HCT116 (cell line): Measurements from ENCODE around the gene EXOC4. TPM values are rescaled to one million over a fixed set of nuclear protein-coding genes. Genes with fewer than 3 reads are reported as not detected.
A peak's percentile ranks its signal among the peaks of the same experiment; 100 is the strongest.

Source experiments
- ATAC-seq: fragments of 200-7000 bp; cut with Tn5 transposase; 2 replicates; pipeline ENCODE4 v1.9.1; 2020; ENCODE audit warnings: mild to moderate bottlenecking, moderate library complexity
- BruUV-seq: library from RNA; stranded (reverse); fragments of 400-500 nt; replicated peaks from 2 replicates; lab custom pipeline; 2021; lab: Mats Ljungman, UMichigan
- CTCF ChIA-PET: fragments of 300-600 bp; sonication (Branson Sonifier 250); formaldehyde crosslinking; loops from one replicate; lab custom pipeline; 2021; ENCODE audit warnings: antibody characterized with exemption; lab: Charles Lee
- POLR2A ChIA-PET: fragments of 300-600, 350-600 bp; sonication (Branson Sonifier 250); formaldehyde crosslinking; loops from one replicate; lab custom pipeline; 2021; ENCODE audit warnings: antibody characterized with exemption; lab: Charles Lee
- RAD21 ChIA-PET, 2 experiments: fragments of 300-600 bp; sonication (Branson Sonifier 250); formaldehyde crosslinking; loops; one replicate each; lab custom pipeline; 2023; ENCODE audit warnings: low total read pairs in 2 of 2; ENCODE audit not compliant: uncharacterized antibody in 2 of 2, unreplicated experiment in 2 of 2, low non-redundant PET in 1 of 2; lab: Charles Lee
- DNase-seq: peaks from one replicate; pipeline ENCODE4 v3.0.0-alpha.2; 2010; ENCODE audit warnings: low read depth, low spot score
- H2AFZ ChIP-seq: fragments of 200-600 bp; shearing (Covaris generic), sonication (generic); 2 replicates; pipeline ENCODE4 v1.6.1; 2017; ENCODE audit warnings: low read depth, mixed run types, mixed read lengths, antibody characterized with exemption, low read length; ENCODE audit not compliant: poor library complexity, severe bottlenecking
- H3K27ac ChIP-seq: 2 replicates; pipeline ENCODE4 v1.5.1; 2012; ENCODE audit warnings: low read depth, low read length
- H3K27me3 ChIP-seq: fragments of 200-600 bp; sonication (generic); 2 replicates; pipeline ENCODE4 v1.6.1; 2016; ENCODE audit warnings: mixed run types, low read length, mixed read lengths; ENCODE audit not compliant: insufficient read depth
- H3K36me3 ChIP-seq, 2 experiments: fragments of 200-500 bp in 1 of 2; fragments of 200-600 bp in 1 of 2; sonication (Bioruptor generic) in 1 of 2; sonication (generic) in 1 of 2; 2 replicates each; pipeline versions ENCODE4 v1.5.1 to v1.6.1; 2014 to 2016; ENCODE audit warnings: low read length in 2 of 2, inconsistent platforms in 1 of 2, mixed read lengths in 1 of 2, mixed run types in 1 of 2; ENCODE audit not compliant: insufficient read depth in 2 of 2, control insufficient read depth in 1 of 2
- H3K4me1 ChIP-seq, 2 experiments: fragments of 200-600 bp in 1 of 2; sonication (generic) in 1 of 2; 2 replicates each; pipeline versions ENCODE4 v1.5.1 to v1.6.1; 2012 to 2017; ENCODE audit warnings: low read length in 2 of 2, inconsistent platforms in 1 of 2, mild to moderate bottlenecking in 1 of 2, mixed read lengths in 1 of 2, mixed run types in 1 of 2, moderate library complexity in 1 of 2; ENCODE audit not compliant: insufficient read depth in 2 of 2, control insufficient read depth in 1 of 2
- H3K4me2 ChIP-seq: fragments of 200-600 bp; sonication (generic); 2 replicates; pipeline ENCODE4 v1.6.1; 2017; ENCODE audit warnings: mixed run types, low read length, mixed read lengths
- H3K4me3 ChIP-seq, 2 experiments: fragments of 200-600 bp in 1 of 2; sonication (generic) in 1 of 2; replicated peaks in 1 of 2; 2 replicates each; pipeline ENCODE4 v1.5.1; 2011 to 2016; ENCODE audit warnings: low read length in 2 of 2, control low read depth in 1 of 2, low read depth in 1 of 2, mild to moderate bottlenecking in 1 of 2, mixed read lengths in 1 of 2, mixed run types in 1 of 2
- H3K79me2 ChIP-seq: fragments of 200-600 bp; sonication (generic); 2 replicates; pipeline ENCODE4 v1.6.1; 2017; ENCODE audit warnings: mild to moderate bottlenecking, mixed run types, low read length, moderate library complexity, mixed read lengths; ENCODE audit not compliant: insufficient read depth
- H3K9ac ChIP-seq: fragments of 200-600 bp; sonication (generic); 2 replicates; pipeline ENCODE4 v1.6.1; 2016; ENCODE audit warnings: low read length, mixed read lengths
- H3K9me2 ChIP-seq: fragments of 200-600 bp; sonication (generic), shearing (Covaris generic); 2 replicates; pipeline ENCODE4 v1.6.1; 2017; ENCODE audit warnings: mixed run types, mild to moderate bottlenecking, moderate library complexity; ENCODE audit not compliant: insufficient read depth
- H3K9me3 ChIP-seq, 2 experiments: fragments of 200-500 bp in 1 of 2; fragments of 200-600 bp in 1 of 2; sonication (Bioruptor generic) in 1 of 2; sonication (generic) in 1 of 2; 2 replicates each; pipeline ENCODE4 v1.6.1; 2014 to 2017; ENCODE audit warnings: low read length in 2 of 2, mixed read lengths in 2 of 2, inconsistent platforms in 1 of 2, low read depth in 1 of 2, mild to moderate bottlenecking in 1 of 2, mixed run types in 1 of 2, moderate library complexity in 1 of 2; ENCODE audit not compliant: control insufficient read depth in 1 of 2, insufficient read depth in 1 of 2
- H4K20me1 ChIP-seq: fragments of 200-600 bp; sonication (generic), shearing (Covaris generic); 2 replicates; pipeline ENCODE4 v1.6.1; 2017; ENCODE audit warnings: mixed run types, mild to moderate bottlenecking, moderate library complexity; ENCODE audit not compliant: insufficient read depth
- CBX3 ChIP-seq: IDR thresholded peaks from 2 replicates; pipeline ENCODE4 v1.6.1; 2012; ENCODE audit warnings: low read depth
- CEBPB ChIP-seq: IDR thresholded peaks from 2 replicates; pipeline ENCODE4 v1.6.1; 2012; ENCODE audit warnings: low read depth
- ELF1 ChIP-seq: IDR thresholded peaks from 2 replicates; pipeline ENCODE4 v1.6.1; 2012; ENCODE audit warnings: low read depth, borderline replicate concordance
- EZH2phosphoT487 ChIP-seq: fragments of 200-600 bp; IDR thresholded peaks from 2 replicates; pipeline ENCODE4 v1.6.1; 2018; ENCODE audit warnings: antibody characterized with exemption, borderline replicate concordance
- JUND ChIP-seq: IDR thresholded peaks from 2 replicates; pipeline ENCODE4 v1.6.1; 2012
- MAX ChIP-seq: IDR thresholded peaks from 2 replicates; pipeline ENCODE4 v1.6.1; 2012
- POLR2A ChIP-seq: IDR thresholded peaks from 2 replicates; pipeline ENCODE4 v1.7.0; 2011; ENCODE audit warnings: borderline replicate concordance; ENCODE audit not compliant: insufficient read depth, insufficient read length; ENCODE audit errors: extremely low read depth
- POLR2AphosphoS5 ChIP-seq: IDR thresholded peaks from 2 replicates; pipeline ENCODE4 v1.6.1; 2011; ENCODE audit warnings: mild to moderate bottlenecking, low read depth, low read length, moderate library complexity
- REST ChIP-seq: IDR thresholded peaks from 2 replicates; pipeline ENCODE4 v1.6.1; 2012; ENCODE audit warnings: low read depth
- SP1 ChIP-seq: IDR thresholded peaks from 2 replicates; pipeline ENCODE4 v1.6.1; 2012; ENCODE audit warnings: low read depth
- SRF ChIP-seq: IDR thresholded peaks from 2 replicates; pipeline ENCODE4 v1.6.1; 2012; ENCODE audit warnings: low read depth
- TCF7L2 ChIP-seq: IDR thresholded peaks from 2 replicates; pipeline ENCODE4 v1.7.0; 2011; ENCODE audit warnings: borderline replicate concordance, inconsistent platforms; ENCODE audit not compliant: insufficient read depth, insufficient read length; ENCODE audit errors: extremely low read depth
- YY1 ChIP-seq: IDR thresholded peaks from 2 replicates; pipeline ENCODE4 v1.6.1; 2011; ENCODE audit warnings: low read length, low read depth, moderate library complexity, mild to moderate bottlenecking; ENCODE audit not compliant: insufficient replicate concordance; ENCODE audit errors: extremely low read depth
- ZBTB33 ChIP-seq: IDR thresholded peaks from 2 replicates; pipeline ENCODE4 v1.6.1; 2011; ENCODE audit warnings: mild to moderate bottlenecking, low read length, moderate library complexity; ENCODE audit not compliant: insufficient replicate concordance; ENCODE audit errors: extremely low read depth
- ZFX ChIP-seq: fragments of 450-650 bp; IDR thresholded peaks from 2 replicates; pipeline ENCODE4 v1.6.1; 2017
- ZNF274 ChIP-seq: fragments of 200-500 bp; sonication (Bioruptor generic); IDR thresholded peaks from 2 replicates; pipeline ENCODE4 v1.6.1; 2014; ENCODE audit warnings: mild to moderate bottlenecking, low read depth, low read length, inconsistent platforms
- intact Hi-C: fragments of 100-400 bp; cut with micrococcal nuclease; formaldehyde crosslinking; loops from 2 replicates; pipeline ENCODE4 v1.10.0; 2022
- total RNA-seq: library from RNA; stranded (reverse); gene quantifications from one replicate; pipeline ENCODE4 v1.2.1, GENCODE V29; 2021; ENCODE audit not compliant: unreplicated experiment
- TF ChIP-seq, protein P1 (sequence below), 3 experiments: fragments of 200-600 bp in 1 of 3; sonication (generic) in 1 of 3; IDR thresholded peaks in 2 of 3; conservative IDR thresholded peaks in 1 of 3; 2 replicates each; pipeline ENCODE4 v1.5.1; 2012 to 2017; ENCODE audit warnings: low read depth in 2 of 3, low read length in 2 of 3, antibody characterized with exemption in 1 of 3, borderline replicate concordance in 1 of 3, control low read depth in 1 of 3, mild to moderate bottlenecking in 1 of 3, mixed read lengths in 1 of 3, mixed run types in 1 of 3, moderate library complexity in 1 of 3; ENCODE audit not compliant: insufficient read depth in 1 of 3

Gene EXOC4
- total RNA-seq, 1 experiment from 2014 or later = 40.3 TPM

GRCh38 chr7:134083766-134084487, 831.0 kb downstream of the EXOC4 start:
- CTCF ChIA-PET = no interaction called here
- ATAC-seq = no peak
- TF ChIP-seq REST (no peak), CEBPB (no peak), ZNF274 (no peak), MAX (no peak), ZFX (no peak), POLR2AphosphoS5 (no peak), SP1 (no peak), YY1 (no peak), EZH2phosphoT487 (no peak), ZBTB33 (no peak), JUND (no peak), TCF7L2 (no peak), POLR2A (no peak), SRF (no peak), CBX3 (no peak), ELF1 (no peak)
- TF ChIP-seq, protein P1, sequence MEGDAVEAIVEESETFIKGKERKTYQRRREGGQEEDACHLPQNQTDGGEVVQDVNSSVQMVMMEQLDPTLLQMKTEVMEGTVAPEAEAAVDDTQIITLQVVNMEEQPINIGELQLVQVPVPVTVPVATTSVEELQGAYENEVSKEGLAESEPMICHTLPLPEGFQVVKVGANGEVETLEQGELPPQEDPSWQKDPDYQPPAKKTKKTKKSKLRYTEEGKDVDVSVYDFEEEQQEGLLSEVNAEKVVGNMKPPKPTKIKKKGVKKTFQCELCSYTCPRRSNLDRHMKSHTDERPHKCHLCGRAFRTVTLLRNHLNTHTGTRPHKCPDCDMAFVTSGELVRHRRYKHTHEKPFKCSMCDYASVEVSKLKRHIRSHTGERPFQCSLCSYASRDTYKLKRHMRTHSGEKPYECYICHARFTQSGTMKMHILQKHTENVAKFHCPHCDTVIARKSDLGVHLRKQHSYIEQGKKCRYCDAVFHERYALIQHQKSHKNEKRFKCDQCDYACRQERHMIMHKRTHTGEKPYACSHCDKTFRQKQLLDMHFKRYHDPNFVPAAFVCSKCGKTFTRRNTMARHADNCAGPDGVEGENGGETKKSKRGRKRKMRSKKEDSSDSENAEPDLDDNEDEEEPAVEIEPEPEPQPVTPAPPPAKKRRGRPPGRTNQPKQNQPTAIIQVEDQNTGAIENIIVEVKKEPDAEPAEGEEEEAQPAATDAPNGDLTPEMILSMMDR (IDR thresholded peaks at IDR 0.05 in 2 of 3, conservative IDR thresholded peaks at IDR 0.05 in 1 of 3; ENCODE audit: borderline replicate concordance in 1 of 3, insufficient read depth in 1 of 3, low read depth in 2 of 3, low read length in 2 of 3) = no peak

More at GRCh38 chr7:134083766-134084487, 831.0 kb downstream of the EXOC4 start:
- RAD21 ChIA-PET = no interaction called here
- no TSS peak for BruUV-seq
- DNase-seq = no peak
- intact Hi-C loops = no loop called here
- Histone ChIP-seq H3K79me2 (no peaks in the 10 kb centered on the region), H3K9ac (no peak overlapping the region), H2AFZ (no peak overlapping the region), H3K27ac (no peak overlapping the region), H4K20me1 (no peaks in the 10 kb centered on the region), H3K4me2 (0 out of 2 replicates have a peak overlapping the region, but pooled peaks have one; percentile 12), H3K9me2 (no peaks in the 10 kb centered on the region), H3K36me3 (no peaks in the 10 kb centered on the region), H3K4me1 (peaks cover 0 to 6% of the 10 kb centered on the region in 2 experiments; a peak in 1 of 4 replicates), H3K27me3 (no peaks in the 10 kb centered on the region), H3K4me3 (no peak overlapping the region), H3K9me3 (peaks cover 0 to 4% of the 10 kb centered on the region in 2 experiments; a peak in 2 of 4 replicates)
- POLR2A ChIA-PET = no interaction called here
